Endothelial cell of umbilical vein (primary cell): Measurements from ENCODE around the gene MYO16. TPM values are rescaled to one million over a fixed set of nuclear protein-coding genes. Genes with fewer than 3 reads are reported as not detected.

Experiments
- BruUV-seq: library from RNA; stranded (reverse); fragments of 400-500 nt; replicated peaks from 2 replicates; lab custom pipeline; 2021; lab: Mats Ljungman, UMichigan
- CTCF ChIA-PET: fragments of 300-600, 350-600 bp; sonication (Branson Sonifier 250); formaldehyde crosslinking; loops from one replicate; lab custom pipeline; 2021; ENCODE audit warnings: antibody characterized with exemption, inconsistent platforms; lab: Charles Lee
- POLR2A ChIA-PET: fragments of 300-600, 350-600 bp; sonication (Branson Sonifier 250); formaldehyde crosslinking; loops from one replicate; lab custom pipeline; 2021; ENCODE audit warnings: antibody characterized with exemption, inconsistent platforms; lab: Charles Lee
- DNase-seq: peaks from one replicate; pipeline ENCODE4 v3.0.0-alpha.2; 2011; ENCODE audit warnings: low read depth, low spot score
- FAIRE-seq: peaks from 2 replicates; lab custom pipeline; 2011; peaks lifted over from hg19 to GRCh38; lab: Jason Lieb, UNC
- H2AFZ ChIP-seq: 2 replicates; pipeline ENCODE4 v1.6.0; 2012; ENCODE audit warnings: low read depth, low read length, control low read depth, inconsistent platforms
- H3K27ac ChIP-seq: 2 replicates; pipeline ENCODE4 v1.5.1; 2011; ENCODE audit warnings: low read depth, mild to moderate bottlenecking, control low read depth, low read length, moderate library complexity; ENCODE audit not compliant: insufficient read depth
- H3K27me3 ChIP-seq, 2 experiments: 2 replicates each; pipeline versions ENCODE4 v1.6.0 to v1.6.1; 2011; ENCODE audit warnings: low read length in 2 of 2, mixed read lengths in 1 of 2; ENCODE audit not compliant: control insufficient read depth in 2 of 2, insufficient read depth in 2 of 2
- H3K36me3 ChIP-seq, 2 experiments: 2 replicates in 1 of 2; 3 replicates in 1 of 2; pipeline ENCODE4 v1.5.1; 2011; ENCODE audit warnings: low read length in 2 of 2, mild to moderate bottlenecking in 1 of 2, moderate library complexity in 1 of 2; ENCODE audit not compliant: control insufficient read depth in 2 of 2, insufficient read depth in 2 of 2; ENCODE audit errors: extremely low read depth in 1 of 2
- H3K4me1 ChIP-seq: 3 replicates; pipeline ENCODE4 v1.5.1; 2011; ENCODE audit warnings: mild to moderate bottlenecking, low read length; ENCODE audit not compliant: control insufficient read depth, insufficient read depth; ENCODE audit errors: extremely low read depth
- H3K4me2 ChIP-seq: 2 replicates; pipeline ENCODE4 v1.6.1; 2011; ENCODE audit warnings: low read length, control low read depth, mixed read lengths; ENCODE audit not compliant: insufficient read depth
- H3K4me3 ChIP-seq, 3 experiments: fragments of 200-600 bp in 1 of 3; sonication (generic), shearing (Covaris generic) in 1 of 3; replicated peaks in 1 of 3; 2 replicates each; pipeline ENCODE4 v1.5.1; 2011 to 2016; ENCODE audit warnings: control low read depth in 3 of 3, low read length in 3 of 3, mild to moderate bottlenecking in 2 of 3, inconsistent platforms in 1 of 3, low read depth in 1 of 3, moderate library complexity in 1 of 3; ENCODE audit not compliant: insufficient read depth in 1 of 3
- H3K79me2 ChIP-seq: 2 replicates; pipeline ENCODE4 v1.6.0; 2012; ENCODE audit warnings: low read length, inconsistent platforms; ENCODE audit not compliant: control insufficient read depth, insufficient read depth
- H3K9ac ChIP-seq: replicated peaks from 2 replicates; pipeline ENCODE3; 2011; ENCODE audit warnings: low read length, control low read depth; ENCODE audit not compliant: insufficient read depth; ENCODE audit errors: extremely low read depth
- H3K9me1 ChIP-seq: replicated peaks from 3 replicates; pipeline ENCODE4 v1.6.0; 2011; ENCODE audit warnings: mild to moderate bottlenecking, low read length; ENCODE audit not compliant: control insufficient read depth, insufficient read depth; ENCODE audit errors: extremely low read depth
- H3K9me3 ChIP-seq: replicated peaks from 2 replicates; pipeline ENCODE4 v1.5.1; 2012; ENCODE audit warnings: low read length, inconsistent platforms; ENCODE audit not compliant: control insufficient read depth, insufficient read depth
- H4K20me1 ChIP-seq: replicated peaks from 2 replicates; pipeline ENCODE3; 2011; ENCODE audit warnings: mild to moderate bottlenecking, low read length; ENCODE audit not compliant: control insufficient read depth, insufficient read depth; ENCODE audit errors: extremely low read depth
- EZH2 ChIP-seq: IDR thresholded peaks from 2 replicates; pipeline ENCODE4 v1.6.1; 2012; ENCODE audit warnings: borderline replicate concordance, low read depth, mild to moderate bottlenecking, moderate library complexity, low read length, inconsistent platforms; ENCODE audit not compliant: severe bottlenecking
- FOS ChIP-seq: IDR thresholded peaks from 2 replicates; pipeline ENCODE4 v1.6.1; 2011; ENCODE audit warnings: mild to moderate bottlenecking, low read length, moderate library complexity, borderline replicate concordance; ENCODE audit not compliant: insufficient read depth
- GATA2 ChIP-seq: IDR thresholded peaks from 2 replicates; pipeline ENCODE4 v1.7.0; 2011; ENCODE audit warnings: low read depth, mild to moderate bottlenecking, moderate library complexity, mixed read lengths, low read length; ENCODE audit not compliant: insufficient read length, insufficient read depth
- JUN ChIP-seq: IDR thresholded peaks from 2 replicates; pipeline ENCODE4 v1.6.1; 2011; ENCODE audit warnings: borderline replicate concordance, low read depth; ENCODE audit not compliant: insufficient read length, insufficient read depth
- MYC ChIP-seq: IDR thresholded peaks from one replicate; pipeline ENCODE4 v1.6.1; 2011; ENCODE audit warnings: mild to moderate bottlenecking, low read depth, low read length
- POLR2A ChIP-seq: IDR thresholded peaks from 2 replicates; pipeline ENCODE4 v1.6.1; 2012; ENCODE audit warnings: low read depth, mild to moderate bottlenecking, control low read depth, low read length
- POLR2AphosphoS5 ChIP-seq: IDR thresholded peaks from 2 replicates; pipeline ENCODE4 v1.6.1; 2012; ENCODE audit warnings: low read depth, mild to moderate bottlenecking, control low read depth, low read length, moderate library complexity; ENCODE audit not compliant: insufficient read depth
- dilution Hi-C: fragments of 300-500 bp; cut with MboI; formaldehyde crosslinking; loops from one replicate; pipeline ENCODE4 v1.15.0; 2019; ENCODE audit warnings: low sequenced_read_pairs; ENCODE audit not compliant: extremely low pct_ligation_motif_present
- intact Hi-C: fragments of 100-400 bp; cut with micrococcal nuclease; formaldehyde crosslinking; loops from one replicate; pipeline ENCODE4 v1.10.0; 2022
- polyA plus RNA-seq, 4 experiments: library from polyadenylated mRNA; depleted of rRNA in 3 of 4; stranded (reverse) in 3 of 4; unstranded in 1 of 4; fragments of >200 nt; gene quantifications; 2 replicates each; pipeline versions ENCODE4 v1.2.1 to v1.2.3, GENCODE V29; 2011 to 2012; ENCODE audit warnings: missing spikeins in 1 of 4
- total RNA-seq: library from RNA; stranded (reverse); gene quantifications from 2 replicates; pipeline ENCODE4 v1.2.3, GENCODE V29; 2021
- TF ChIP-seq, protein P1 (sequence below), 2 donors: IDR thresholded peaks; 1 replicate in 1 of 2; 2 replicates in 1 of 2; pipeline ENCODE4 v1.5.1; 2011; ENCODE audit warnings: low read length in 2 of 2, mild to moderate bottlenecking in 2 of 2, moderate library complexity in 2 of 2, control low read depth in 1 of 2, inconsistent platforms in 1 of 2, low read depth in 1 of 2; ENCODE audit not compliant: insufficient read depth in 1 of 2; ENCODE audit errors: extremely low read depth in 1 of 2
- TF ChIP-seq, protein P2 (sequence below): IDR thresholded peaks from 2 replicates; pipeline ENCODE4 v1.6.1; 2011; ENCODE audit not compliant: insufficient read depth, insufficient read length

Gene MYO16
- total and polyA plus RNA-seq, 2 donors (not counting 3 experiments of a cell fraction or from before 2014, with no cell fraction given) = 0.03 to 0.04 TPM

DNA sequence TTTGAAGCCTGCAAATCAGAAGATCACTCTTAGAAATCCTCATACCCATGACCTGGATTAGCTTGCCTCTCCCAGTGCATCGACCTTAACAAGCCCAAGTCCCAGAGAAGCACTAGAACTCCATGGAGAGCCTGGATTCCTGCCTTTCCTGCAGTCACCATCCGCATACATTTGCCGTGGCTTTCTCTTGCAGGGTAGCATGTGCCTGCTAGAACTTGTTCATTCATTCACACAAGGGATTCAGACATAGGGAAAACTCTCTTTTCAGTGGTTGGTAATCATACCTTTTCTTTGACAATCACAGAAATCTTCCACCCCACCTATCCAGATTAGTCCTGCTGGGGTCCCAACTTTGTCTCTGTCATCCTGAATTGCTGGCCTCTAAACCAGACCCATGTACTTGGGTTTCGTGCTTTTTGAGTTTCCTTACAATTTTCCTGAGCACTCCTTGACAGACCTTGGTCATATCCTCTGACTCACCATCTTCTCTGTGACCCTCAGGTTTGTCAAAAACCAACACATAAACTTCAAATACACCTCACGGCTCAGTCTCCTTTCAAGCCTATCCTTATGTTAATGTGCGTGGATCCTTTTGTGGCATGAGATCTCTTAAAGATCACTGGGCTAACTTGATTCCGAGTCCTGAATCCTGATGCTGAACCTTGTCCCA, 355.0 kb downstream of the MYO16 start:
- intact Hi-C loops = no loop called here
- Histone ChIP-seq H3K4me2 (no peak overlapping the region), H4K20me1 (no peaks in the 10 kb centered on the region), H3K9me3 (no peaks in the 10 kb centered on the region), H3K36me3 (no peaks in the 10 kb centered on the region), H3K9ac (no peak overlapping the region), H3K4me1 (no peaks in the 10 kb centered on the region), H3K27ac (no peak overlapping the region), H3K4me3 (no peak overlapping the region), H3K79me2 (no peaks in the 10 kb centered on the region), H3K9me1 (no peaks in the 10 kb centered on the region), H2AFZ (no peak overlapping the region), H3K27me3 (peaks cover 2 to 8% of the 10 kb centered on the region in 2 experiments)
- TF ChIP-seq MYC (no peak), EZH2 (no peak), POLR2AphosphoS5 (no peak), GATA2 (no peak), JUN (no peak), POLR2A (no peak), FOS (no peak)
- TF ChIP-seq, protein P1, sequence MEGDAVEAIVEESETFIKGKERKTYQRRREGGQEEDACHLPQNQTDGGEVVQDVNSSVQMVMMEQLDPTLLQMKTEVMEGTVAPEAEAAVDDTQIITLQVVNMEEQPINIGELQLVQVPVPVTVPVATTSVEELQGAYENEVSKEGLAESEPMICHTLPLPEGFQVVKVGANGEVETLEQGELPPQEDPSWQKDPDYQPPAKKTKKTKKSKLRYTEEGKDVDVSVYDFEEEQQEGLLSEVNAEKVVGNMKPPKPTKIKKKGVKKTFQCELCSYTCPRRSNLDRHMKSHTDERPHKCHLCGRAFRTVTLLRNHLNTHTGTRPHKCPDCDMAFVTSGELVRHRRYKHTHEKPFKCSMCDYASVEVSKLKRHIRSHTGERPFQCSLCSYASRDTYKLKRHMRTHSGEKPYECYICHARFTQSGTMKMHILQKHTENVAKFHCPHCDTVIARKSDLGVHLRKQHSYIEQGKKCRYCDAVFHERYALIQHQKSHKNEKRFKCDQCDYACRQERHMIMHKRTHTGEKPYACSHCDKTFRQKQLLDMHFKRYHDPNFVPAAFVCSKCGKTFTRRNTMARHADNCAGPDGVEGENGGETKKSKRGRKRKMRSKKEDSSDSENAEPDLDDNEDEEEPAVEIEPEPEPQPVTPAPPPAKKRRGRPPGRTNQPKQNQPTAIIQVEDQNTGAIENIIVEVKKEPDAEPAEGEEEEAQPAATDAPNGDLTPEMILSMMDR (IDR thresholded peaks at IDR 0.05; ENCODE audit: extremely low read depth in 1 of 2, insufficient read depth in 1 of 2, low read depth in 1 of 2, low read length in 2 of 2) = no peak
- TF ChIP-seq, protein P2, sequence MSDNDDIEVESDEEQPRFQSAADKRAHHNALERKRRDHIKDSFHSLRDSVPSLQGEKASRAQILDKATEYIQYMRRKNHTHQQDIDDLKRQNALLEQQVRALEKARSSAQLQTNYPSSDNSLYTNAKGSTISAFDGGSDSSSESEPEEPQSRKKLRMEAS = no peak
- BruUV-seq = no TSS peak
- no peak for DNase-seq
- ChIA-PET CTCF (no interaction called here), POLR2A (no interaction called here)
- dilution Hi-C loops = no loop called here
- FAIRE-seq = no peak
